NB4 (cell line): ENCODE measurements around the gene NRXN3.

Experiments
- DNase-seq: peaks from one replicate; pipeline ENCODE4 v3.0.0; 2010; ENCODE audit warnings: low read depth
- H3K4me3 ChIP-seq: one replicate; pipeline ENCODE4 v1.5.1; 2011; ENCODE audit warnings: mild to moderate bottlenecking, low read depth, low read length, moderate library complexity
- MYC ChIP-seq: IDR thresholded peaks from 2 replicates; pipeline ENCODE4 v1.6.1; 2011; ENCODE audit warnings: low read depth, low read length
- POLR2A ChIP-seq: IDR thresholded peaks from 2 replicates; pipeline ENCODE4 v1.6.1; 2011; ENCODE audit warnings: mild to moderate bottlenecking; ENCODE audit not compliant: insufficient read length; ENCODE audit errors: extremely low read depth
- TF ChIP-seq, protein P1 (sequence below): IDR thresholded peaks from 2 replicates; pipeline ENCODE4 v1.6.1; 2011; ENCODE audit warnings: low read depth, low read length
- TF ChIP-seq, protein P2 (sequence below): IDR thresholded peaks from one replicate; pipeline ENCODE4 v1.5.1; 2012; ENCODE audit warnings: low read depth, low read length

The NRXN3 gene

DNA sequence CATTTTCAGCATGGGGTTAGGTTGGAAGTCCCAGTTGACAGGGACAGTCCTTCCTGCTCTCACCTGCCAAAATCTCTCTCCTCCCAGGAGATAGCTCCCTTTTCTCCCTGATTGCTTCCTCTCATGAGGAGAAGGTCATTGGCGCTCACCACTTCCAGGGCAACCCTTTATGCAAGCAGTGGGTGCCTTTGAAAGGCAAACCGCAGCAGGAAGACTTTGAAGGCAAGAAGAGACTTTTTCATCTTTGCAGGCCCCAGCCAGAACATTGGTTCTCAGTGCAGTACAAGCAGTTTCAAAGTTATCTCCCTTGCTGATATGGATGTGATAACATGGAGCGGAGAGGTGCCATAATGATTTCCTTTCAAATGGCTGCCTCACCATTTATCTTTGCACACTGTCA is 1558.2 kb downstream of the NRXN3 start:
- DNase-seq, result no peak
- TF ChIP-seq, protein P1, sequence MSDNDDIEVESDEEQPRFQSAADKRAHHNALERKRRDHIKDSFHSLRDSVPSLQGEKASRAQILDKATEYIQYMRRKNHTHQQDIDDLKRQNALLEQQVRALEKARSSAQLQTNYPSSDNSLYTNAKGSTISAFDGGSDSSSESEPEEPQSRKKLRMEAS, result no peak
- TF ChIP-seq, protein P2, sequence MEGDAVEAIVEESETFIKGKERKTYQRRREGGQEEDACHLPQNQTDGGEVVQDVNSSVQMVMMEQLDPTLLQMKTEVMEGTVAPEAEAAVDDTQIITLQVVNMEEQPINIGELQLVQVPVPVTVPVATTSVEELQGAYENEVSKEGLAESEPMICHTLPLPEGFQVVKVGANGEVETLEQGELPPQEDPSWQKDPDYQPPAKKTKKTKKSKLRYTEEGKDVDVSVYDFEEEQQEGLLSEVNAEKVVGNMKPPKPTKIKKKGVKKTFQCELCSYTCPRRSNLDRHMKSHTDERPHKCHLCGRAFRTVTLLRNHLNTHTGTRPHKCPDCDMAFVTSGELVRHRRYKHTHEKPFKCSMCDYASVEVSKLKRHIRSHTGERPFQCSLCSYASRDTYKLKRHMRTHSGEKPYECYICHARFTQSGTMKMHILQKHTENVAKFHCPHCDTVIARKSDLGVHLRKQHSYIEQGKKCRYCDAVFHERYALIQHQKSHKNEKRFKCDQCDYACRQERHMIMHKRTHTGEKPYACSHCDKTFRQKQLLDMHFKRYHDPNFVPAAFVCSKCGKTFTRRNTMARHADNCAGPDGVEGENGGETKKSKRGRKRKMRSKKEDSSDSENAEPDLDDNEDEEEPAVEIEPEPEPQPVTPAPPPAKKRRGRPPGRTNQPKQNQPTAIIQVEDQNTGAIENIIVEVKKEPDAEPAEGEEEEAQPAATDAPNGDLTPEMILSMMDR, result no peak
- TF ChIP-seq POLR2A (no peak), MYC (no peak)

DNA sequence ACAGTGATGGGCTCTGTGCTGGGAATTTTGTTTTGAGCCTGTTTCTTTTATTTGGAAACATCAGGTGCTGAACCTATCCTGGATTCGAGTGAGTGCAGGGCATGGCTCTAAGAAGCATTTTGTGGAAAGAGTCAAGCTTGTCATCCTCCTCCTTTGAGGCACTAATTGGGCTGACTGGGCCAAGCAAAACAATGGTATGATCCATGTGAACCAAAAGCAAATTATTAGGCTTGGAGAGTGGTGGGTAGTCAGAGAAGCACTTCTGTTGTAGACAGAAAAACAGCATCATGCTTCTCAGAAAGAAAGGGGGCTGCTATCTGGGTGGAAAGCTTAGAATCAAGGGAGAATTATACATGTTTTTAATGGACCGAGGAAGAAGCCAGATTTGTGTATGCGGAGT is 1559.6 kb downstream of the NRXN3 start:
- no peak for TF ChIP-seq MYC
- no peak for TF ChIP-seq POLR2A
- TF ChIP-seq, protein P1, result no peak
- TF ChIP-seq, protein P2, result no peak
- no peak for DNase-seq

More for the DNA sequence above, 1558.2 kb downstream of the NRXN3 start:
- H3K4me3 ChIP-seq, result no peak overlapping the region

DNA sequence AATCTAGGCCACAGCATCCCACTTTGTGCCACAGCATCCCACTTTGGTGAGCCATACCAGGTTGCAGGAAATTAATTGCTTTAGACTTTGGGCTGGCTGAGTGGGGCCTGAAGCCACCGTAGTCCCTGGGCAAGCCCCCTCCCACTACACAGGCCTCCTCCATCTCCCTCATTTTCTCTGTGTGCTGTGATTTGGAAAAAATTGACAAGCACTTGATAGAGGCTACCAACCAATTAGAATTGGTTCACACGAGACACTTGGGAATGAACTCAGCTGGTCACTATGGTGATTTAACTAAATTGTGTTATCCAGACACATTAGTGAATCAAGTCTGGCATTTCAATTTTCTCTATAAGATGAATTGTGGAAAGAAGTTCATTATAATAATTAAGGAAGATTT is 1560.0 kb downstream of the NRXN3 start:
- TF ChIP-seq POLR2A, result no peak
- TF ChIP-seq, protein P1, result no peak
- TF ChIP-seq, protein P2, result no peak
- no peak for TF ChIP-seq MYC
- no peak overlapping the region for H3K4me3 ChIP-seq
- no peak for DNase-seq

More for the DNA sequence above, 1559.6 kb downstream of the NRXN3 start:
- no peak overlapping the region for H3K4me3 ChIP-seq

DNA sequence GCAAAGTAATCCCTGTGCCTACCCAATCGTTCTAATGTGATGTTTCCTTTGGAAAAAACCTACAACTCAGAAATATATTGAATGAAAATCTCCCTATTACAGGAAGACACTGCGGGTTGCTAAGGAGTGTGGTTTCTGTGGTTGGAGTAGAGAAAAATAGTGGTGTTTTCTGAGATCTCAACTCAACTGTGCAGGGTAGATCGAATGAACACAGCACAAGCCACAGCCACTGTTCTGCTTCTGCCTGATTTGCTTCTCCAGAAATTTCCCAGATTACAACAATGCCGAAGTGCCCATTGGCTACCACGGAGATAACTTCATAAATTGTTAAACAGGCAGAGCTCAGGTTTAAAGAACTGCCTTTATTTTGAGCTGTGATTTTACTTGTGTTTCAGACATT is 1560.8 kb downstream of the NRXN3 start:
- H3K4me3 ChIP-seq, result no peak overlapping the region
- TF ChIP-seq, protein P1, result no peak
- TF ChIP-seq, protein P2, result no peak
- TF ChIP-seq MYC (no peak), POLR2A (no peak)
- DNase-seq, result no peak

DNA sequence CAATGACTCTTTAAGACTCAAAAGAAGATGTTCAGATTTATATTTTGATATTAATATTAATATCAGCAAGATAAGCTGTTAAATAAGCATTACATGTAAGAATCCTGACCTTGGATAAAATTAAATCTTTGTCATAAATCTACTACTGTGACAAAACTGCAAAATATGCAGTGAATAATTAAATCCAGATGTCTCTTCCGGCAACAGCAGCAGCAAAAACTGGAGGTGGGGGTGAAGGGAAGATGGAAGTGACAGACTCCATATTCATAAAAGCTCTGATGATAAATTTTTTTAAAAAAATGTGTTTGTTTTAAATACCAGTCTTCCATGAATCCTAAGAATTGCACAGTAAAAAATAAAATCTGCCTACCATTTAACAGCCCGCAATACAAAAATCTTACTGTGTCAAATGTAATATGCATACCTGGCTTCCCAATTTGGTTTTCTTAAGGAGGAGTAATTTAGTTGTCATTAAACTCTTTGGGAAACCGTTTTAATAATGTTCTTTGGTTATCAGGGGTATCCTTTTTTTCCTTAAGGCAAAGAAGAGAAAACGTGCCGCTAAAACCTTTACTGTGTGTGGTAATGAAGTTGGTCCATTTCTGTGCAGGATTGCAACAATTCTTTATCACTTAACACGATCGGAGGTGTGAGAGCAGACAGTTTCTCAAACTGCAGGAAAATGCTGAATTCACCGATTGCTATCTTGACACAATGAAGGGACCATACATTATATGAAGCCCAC is 1562.9 kb downstream of the NRXN3 start:
- DNase-seq, result no peak
- no peak overlapping the region for H3K4me3 ChIP-seq
- TF ChIP-seq MYC, result no peak
- no peak for TF ChIP-seq POLR2A
- TF ChIP-seq, protein P1, result no peak
- TF ChIP-seq, protein P2, result no peak
